IMR-90 (cell line): ENCODE results near the gene SREK1. TPM values are rescaled to one million over a fixed set of nuclear protein-coding genes. Genes with fewer than 3 reads are reported as not detected.

Experiments
- ATAC-seq: fragments of 200-7000 bp; cut with Tn5 transposase; 2 replicates; pipeline ENCODE4 v1.9.1; 2020; ENCODE audit warnings: low read depth, mild to moderate bottlenecking, moderate library complexity
- BruUV-seq: library from RNA; stranded (reverse); fragments of 400-500 nt; replicated peaks from 2 replicates; lab custom pipeline; 2021; lab: Mats Ljungman, UMichigan
- CTCF ChIA-PET: fragments of 300-600 bp; formaldehyde crosslinking; extraction: SDS; loops from one replicate; lab custom pipeline; 2021; ENCODE audit warnings: antibody characterized with exemption; lab: Yijun Ruan, JAX
- POLR2A ChIA-PET: fragments of 300-600 bp; sonication (Branson Sonifier 250); formaldehyde crosslinking; loops from one replicate; lab custom pipeline; 2022; ENCODE audit warnings: antibody characterized with exemption; ENCODE audit not compliant: unreplicated experiment; lab: Charles Lee
- DNase-seq: peaks from one replicate; pipeline ENCODE4 v3.0.0; 2013
- H2AFZ ChIP-seq: replicated peaks from 2 replicates; pipeline ENCODE3; 2013; ENCODE audit warnings: low read length, mild to moderate bottlenecking; ENCODE audit not compliant: poor library complexity
- H2AK5ac ChIP-seq: 2 replicates; pipeline ENCODE4 v1.6.1; 2013; ENCODE audit warnings: low read depth, low read length, inconsistent platforms
- H2AK9ac ChIP-seq: replicated peaks from 2 replicates; pipeline ENCODE3; 2013; ENCODE audit warnings: mild to moderate bottlenecking, low read depth, low read length, moderate library complexity; ENCODE audit not compliant: poor library complexity
- H2BK120ac ChIP-seq: 2 replicates; pipeline ENCODE4 v1.6.1; 2013; ENCODE audit warnings: low read depth, low read length, inconsistent platforms
- H2BK15ac ChIP-seq: 3 replicates; pipeline ENCODE4 v1.6.1; 2013; ENCODE audit warnings: low read depth, low read length, inconsistent platforms
- H2BK20ac ChIP-seq: 2 replicates; pipeline ENCODE4 v1.6.1; 2013; ENCODE audit warnings: low read depth, mild to moderate bottlenecking, inconsistent platforms, low read length, moderate library complexity
- H2BK5ac ChIP-seq: 2 replicates; pipeline ENCODE4 v1.6.1; 2013; ENCODE audit warnings: mild to moderate bottlenecking, low read depth, low read length, inconsistent platforms; ENCODE audit not compliant: poor library complexity, severe bottlenecking
- H3K14ac ChIP-seq: replicated peaks from 2 replicates; pipeline ENCODE4 v1.6.1; 2013; ENCODE audit warnings: low read depth, low read length, inconsistent platforms
- H3K18ac ChIP-seq: 2 replicates; pipeline ENCODE4 v1.6.1; 2013; ENCODE audit warnings: low read depth, low read length, control low read depth
- H3K23ac ChIP-seq: 2 replicates; pipeline ENCODE4 v1.6.1; 2013; ENCODE audit warnings: low read depth, low read length, inconsistent platforms
- H3K27ac ChIP-seq: 2 replicates; pipeline ENCODE4 v1.5.1; 2013; ENCODE audit warnings: mild to moderate bottlenecking, control low read depth, low read length; ENCODE audit not compliant: insufficient read depth
- H3K27me3 ChIP-seq: 2 replicates; pipeline ENCODE4 v1.6.1; 2013; ENCODE audit warnings: low read length; ENCODE audit not compliant: control insufficient read depth, insufficient read depth
- H3K36me3 ChIP-seq: 2 replicates; pipeline ENCODE4 v1.6.1; 2013; ENCODE audit warnings: low read length, mixed read lengths; ENCODE audit not compliant: control insufficient read depth, insufficient read depth
- H3K4ac ChIP-seq: 2 replicates; pipeline ENCODE4 v1.6.1; 2013; ENCODE audit warnings: low read depth, low read length, inconsistent platforms
- H3K4me1 ChIP-seq: 2 replicates; pipeline ENCODE4 v1.6.1; 2013; ENCODE audit warnings: low read length, mixed read lengths; ENCODE audit not compliant: control insufficient read depth, insufficient read depth
- H3K4me2 ChIP-seq: 2 replicates; pipeline ENCODE4 v1.6.1; 2013; ENCODE audit warnings: low read depth, mild to moderate bottlenecking, control low read depth, low read length, moderate library complexity
- H3K4me3 ChIP-seq: 2 replicates; pipeline ENCODE4 v1.5.1; 2013; ENCODE audit warnings: low read depth, mild to moderate bottlenecking, control low read depth, low read length, moderate library complexity; ENCODE audit not compliant: insufficient read depth
- H3K56ac ChIP-seq: 2 replicates; pipeline ENCODE4 v1.6.1; 2013; ENCODE audit warnings: low read length, inconsistent platforms; ENCODE audit not compliant: insufficient read depth; ENCODE audit errors: extremely low read depth
- H3K79me1 ChIP-seq, 2 experiments: 2 replicates each; pipeline ENCODE4 v1.6.1; 2013; ENCODE audit warnings: low read length in 2 of 2, inconsistent platforms in 1 of 2, low read depth in 1 of 2
- H3K9ac ChIP-seq: 2 replicates; pipeline ENCODE4 v1.6.1; 2013; ENCODE audit warnings: low read depth, low read length, control low read depth
- H3K9me1 ChIP-seq: 2 replicates; pipeline ENCODE4 v1.6.1; 2013; ENCODE audit warnings: low read length, inconsistent platforms; ENCODE audit not compliant: insufficient read depth
- H3K9me3 ChIP-seq: 2 replicates; pipeline ENCODE4 v1.6.1; 2013; ENCODE audit warnings: low read length; ENCODE audit not compliant: control insufficient read depth, insufficient read depth
- H4K20me1 ChIP-seq: 2 replicates; pipeline ENCODE4 v1.6.1; 2013; ENCODE audit warnings: low read length, inconsistent platforms; ENCODE audit not compliant: insufficient read depth
- H4K5ac ChIP-seq: 2 replicates; pipeline ENCODE4 v1.6.1; 2013; ENCODE audit warnings: mild to moderate bottlenecking, low read depth, low read length, control low read depth
- H4K8ac ChIP-seq, 2 experiments: 2 replicates each; pipeline ENCODE4 v1.6.1; 2013; ENCODE audit warnings: low read depth in 2 of 2, low read length in 2 of 2, control low read depth in 1 of 2, inconsistent platforms in 1 of 2
- H4K91ac ChIP-seq: 2 replicates; pipeline ENCODE4 v1.6.1; 2013; ENCODE audit warnings: low read depth, low read length, inconsistent platforms; ENCODE audit not compliant: insufficient read depth
- CEBPB ChIP-seq: IDR thresholded peaks from 2 replicates; pipeline ENCODE4 v1.6.1; 2012; ENCODE audit warnings: low read depth, low read length, improper control_type of control experiment
- CHD1 ChIP-seq: IDR thresholded peaks from 2 replicates; pipeline ENCODE4 v1.6.1; 2012; ENCODE audit warnings: low read depth, low read length, improper control_type of control experiment
- MAFK ChIP-seq: IDR thresholded peaks from 2 replicates; pipeline ENCODE4 v1.6.1; 2012; ENCODE audit warnings: low read depth, low read length, improper control_type of control experiment
- MXI1 ChIP-seq: IDR thresholded peaks from 2 replicates; pipeline ENCODE4 v1.6.1; 2012; ENCODE audit warnings: low read depth, mild to moderate bottlenecking, low read length, moderate library complexity, borderline replicate concordance
- NFE2L2 ChIP-seq: fragments of 150-350 bp; IDR thresholded peaks from 2 replicates; pipeline ENCODE4 v1.6.1; 2016; ENCODE audit warnings: low read depth, mild to moderate bottlenecking, low read length
- POLR2A ChIP-seq: IDR thresholded peaks from 2 replicates; pipeline ENCODE4 v1.6.1; 2012; ENCODE audit warnings: mild to moderate bottlenecking, low read depth, low read length
- RAD21 ChIP-seq: IDR thresholded peaks from 2 replicates; pipeline ENCODE4 v1.6.1; 2012; ENCODE audit warnings: low read length, improper control_type of control experiment
- RCOR1 ChIP-seq: IDR thresholded peaks from 2 replicates; pipeline ENCODE4 v1.6.1; 2012; ENCODE audit warnings: mild to moderate bottlenecking, low read length, improper control_type of control experiment; ENCODE audit not compliant: insufficient replicate concordance
- RFX5 ChIP-seq: IDR thresholded peaks from 2 replicates; pipeline ENCODE4 v1.8.0; 2012; ENCODE audit warnings: low read depth, mild to moderate bottlenecking, low read length, moderate library complexity
- SMC3 ChIP-seq: fragments of 150-350 bp; IDR thresholded peaks from 2 replicates; pipeline ENCODE4 v1.6.1; 2016; ENCODE audit warnings: low read depth, mild to moderate bottlenecking, antibody characterized with exemption, low read length, moderate library complexity
- WGBS, 2 experiments: methylation state at CpG; one replicate each; pipeline versions ENCODE4 v1.1.5 to v1.1.7; 2013; ENCODE audit warnings: missing lambda C conversion rate in 2 of 2; ENCODE audit not compliant: insufficient read length in 1 of 2; ENCODE audit errors: extremely low coverage in 2 of 2; 5-methylcytosine and 5-hydroxymethylcytosine counted together
- dilution Hi-C: fragments of 300-500 bp; cut with HindIII; formaldehyde crosslinking; loops from one replicate; pipeline ENCODE4 v1.14.3; 2018; ENCODE audit warnings: low sequenced_read_pairs; ENCODE audit not compliant: unreplicated experiment
- in situ Hi-C: fragments of 300-500 bp; cut with MboI; formaldehyde crosslinking; loops from 3 replicates; pipeline ENCODE4 v1.14.3; 2019; ENCODE audit warnings: low sequenced_read_pairs, inconsistent platforms, mixed read lengths
- intact Hi-C: fragments of 100-400 bp; cut with micrococcal nuclease; formaldehyde crosslinking; loops from 2 replicates; pipeline ENCODE4 v1.10.0; 2022
- polyA plus RNA-seq, 3 experiments: library from polyadenylated mRNA; depleted of rRNA; stranded (reverse); fragments of >200 nt; gene quantifications; 2 replicates each; pipeline ENCODE4 v1.2.3, GENCODE V29; 2012; ENCODE audit warnings: low replicate concordance in 1 of 3
- total RNA-seq: library from RNA; depleted of rRNA; stranded (reverse); fragments of >200 nt; gene quantifications from 2 replicates; pipeline ENCODE4 v1.2.3, GENCODE V29; 2012
- TF ChIP-seq, protein P1 (sequence below): conservative IDR thresholded peaks from 2 replicates; pipeline ENCODE4 v1.5.1; 2012; ENCODE audit warnings: mild to moderate bottlenecking, low read depth, low read length, improper control_type of control experiment
- TF ChIP-seq, protein P2 (sequence below): fragments of 150-350 bp; IDR thresholded peaks from 2 replicates; pipeline ENCODE4 v1.6.1; 2016; ENCODE audit warnings: low read depth, mild to moderate bottlenecking, low read length, moderate library complexity, borderline replicate concordance

SREK1 gene
- total and polyA plus RNA-seq, 2 of the 4 experiments (the other 2 are of a cell fraction), result 23.0 to 36.2 TPM

DNA sequence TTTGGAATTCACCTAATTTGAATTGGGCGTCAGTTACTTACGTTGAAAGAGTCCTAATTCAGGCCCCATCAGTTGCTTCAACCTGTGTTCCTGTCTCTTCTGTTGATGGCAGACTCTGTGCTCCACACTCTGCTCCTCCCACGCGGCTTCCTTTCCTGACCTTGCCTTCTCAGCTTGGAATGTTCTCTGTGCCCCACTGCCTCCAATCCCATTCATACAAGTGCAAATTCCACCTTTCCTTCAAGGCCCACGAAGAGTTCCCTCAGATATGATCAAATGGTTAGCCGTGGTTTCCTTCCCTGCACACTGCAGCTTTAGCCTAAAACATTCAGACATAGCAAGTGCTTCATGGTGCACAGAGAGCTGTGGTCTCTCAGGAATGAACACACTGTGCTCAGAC is 65.7 kb downstream of the SREK1 start:
- H3K14ac ChIP-seq, result no peak overlapping the region
- ChIA-PET POLR2A (no interaction called here), CTCF (interaction anchor here (0.9 kb wide), 1 partner anchor 59 kb away, joined by 3 read pairs; no protein-coding TSS in a partner anchor)
- H3K4ac ChIP-seq, result no peak overlapping the region
- TF ChIP-seq, protein P1, sequence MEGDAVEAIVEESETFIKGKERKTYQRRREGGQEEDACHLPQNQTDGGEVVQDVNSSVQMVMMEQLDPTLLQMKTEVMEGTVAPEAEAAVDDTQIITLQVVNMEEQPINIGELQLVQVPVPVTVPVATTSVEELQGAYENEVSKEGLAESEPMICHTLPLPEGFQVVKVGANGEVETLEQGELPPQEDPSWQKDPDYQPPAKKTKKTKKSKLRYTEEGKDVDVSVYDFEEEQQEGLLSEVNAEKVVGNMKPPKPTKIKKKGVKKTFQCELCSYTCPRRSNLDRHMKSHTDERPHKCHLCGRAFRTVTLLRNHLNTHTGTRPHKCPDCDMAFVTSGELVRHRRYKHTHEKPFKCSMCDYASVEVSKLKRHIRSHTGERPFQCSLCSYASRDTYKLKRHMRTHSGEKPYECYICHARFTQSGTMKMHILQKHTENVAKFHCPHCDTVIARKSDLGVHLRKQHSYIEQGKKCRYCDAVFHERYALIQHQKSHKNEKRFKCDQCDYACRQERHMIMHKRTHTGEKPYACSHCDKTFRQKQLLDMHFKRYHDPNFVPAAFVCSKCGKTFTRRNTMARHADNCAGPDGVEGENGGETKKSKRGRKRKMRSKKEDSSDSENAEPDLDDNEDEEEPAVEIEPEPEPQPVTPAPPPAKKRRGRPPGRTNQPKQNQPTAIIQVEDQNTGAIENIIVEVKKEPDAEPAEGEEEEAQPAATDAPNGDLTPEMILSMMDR, result no peak
- TF ChIP-seq CHD1, result no peak
- TF ChIP-seq MAFK, result no peak
- TF ChIP-seq POLR2A, result no peak
- TF ChIP-seq CEBPB, result no peak
- no peak for TF ChIP-seq RAD21
- TF ChIP-seq RCOR1, result no peak
- TF ChIP-seq SMC3, result no peak
- no peak for TF ChIP-seq MXI1
- TF ChIP-seq, protein P2, sequence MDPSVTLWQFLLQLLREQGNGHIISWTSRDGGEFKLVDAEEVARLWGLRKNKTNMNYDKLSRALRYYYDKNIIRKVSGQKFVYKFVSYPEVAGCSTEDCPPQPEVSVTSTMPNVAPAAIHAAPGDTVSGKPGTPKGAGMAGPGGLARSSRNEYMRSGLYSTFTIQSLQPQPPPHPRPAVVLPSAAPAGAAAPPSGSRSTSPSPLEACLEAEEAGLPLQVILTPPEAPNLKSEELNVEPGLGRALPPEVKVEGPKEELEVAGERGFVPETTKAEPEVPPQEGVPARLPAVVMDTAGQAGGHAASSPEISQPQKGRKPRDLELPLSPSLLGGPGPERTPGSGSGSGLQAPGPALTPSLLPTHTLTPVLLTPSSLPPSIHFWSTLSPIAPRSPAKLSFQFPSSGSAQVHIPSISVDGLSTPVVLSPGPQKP, result no peak
- TF ChIP-seq RFX5, result no peak
- TF ChIP-seq NFE2L2, result no peak
- no peak overlapping the region for H3K56ac ChIP-seq
- WGBS, 2 experiments, result 83% methylated on average over 2 of the region's 6 CpGs; no CpG with 5 or more reads in 1 of the 2 experiments
- H3K4me2 ChIP-seq, result no peak overlapping the region
- H2BK120ac ChIP-seq, result no peak overlapping the region
- no peak overlapping the region for H3K27ac ChIP-seq
- intact Hi-C loops, result no loop called here
- H3K18ac ChIP-seq, result no peak overlapping the region
- H4K5ac ChIP-seq, result no peak overlapping the region
- H4K91ac ChIP-seq, result no peak overlapping the region
- no peaks in the 10 kb centered on the region for H3K36me3 ChIP-seq
- no peaks in the 10 kb centered on the region for H3K9me1 ChIP-seq
- H3K27me3 ChIP-seq, result peaks cover 4% of the 10 kb centered on the region
- no peaks in the 10 kb centered on the region for H3K4me1 ChIP-seq
- no peak overlapping the region for H2BK15ac ChIP-seq
- DNase-seq, result no peak
- H3K4me3 ChIP-seq, result no peak overlapping the region
- ATAC-seq, result no peak
- in situ Hi-C loops, result no loop called here
- H3K23ac ChIP-seq, result no peak overlapping the region
- H2AK5ac ChIP-seq, result no peak overlapping the region
- dilution Hi-C loops, result no loop called here
- H3K9me3 ChIP-seq, result no peaks in the 10 kb centered on the region
- H2AFZ ChIP-seq, result no peak overlapping the region
- H4K20me1 ChIP-seq, result no peaks in the 10 kb centered on the region
- no peak overlapping the region for H3K9ac ChIP-seq
- no peak overlapping the region for H4K8ac ChIP-seq
- no peak overlapping the region for H2BK20ac ChIP-seq
- BruUV-seq, result no TSS peak
- H3K79me1 ChIP-seq, result no peaks in the 10 kb centered on the region
- no peak overlapping the region for H2AK9ac ChIP-seq
- H2BK5ac ChIP-seq, result no peak overlapping the region
